ENCODE data around the gene HCAR2.
"Not testable (repeated sequence)": the region's sequence is repeated elsewhere in the genome, so short reads cannot be mapped to it uniquely, and the experiment has no call there.

HCAR2 gene

DNA sequence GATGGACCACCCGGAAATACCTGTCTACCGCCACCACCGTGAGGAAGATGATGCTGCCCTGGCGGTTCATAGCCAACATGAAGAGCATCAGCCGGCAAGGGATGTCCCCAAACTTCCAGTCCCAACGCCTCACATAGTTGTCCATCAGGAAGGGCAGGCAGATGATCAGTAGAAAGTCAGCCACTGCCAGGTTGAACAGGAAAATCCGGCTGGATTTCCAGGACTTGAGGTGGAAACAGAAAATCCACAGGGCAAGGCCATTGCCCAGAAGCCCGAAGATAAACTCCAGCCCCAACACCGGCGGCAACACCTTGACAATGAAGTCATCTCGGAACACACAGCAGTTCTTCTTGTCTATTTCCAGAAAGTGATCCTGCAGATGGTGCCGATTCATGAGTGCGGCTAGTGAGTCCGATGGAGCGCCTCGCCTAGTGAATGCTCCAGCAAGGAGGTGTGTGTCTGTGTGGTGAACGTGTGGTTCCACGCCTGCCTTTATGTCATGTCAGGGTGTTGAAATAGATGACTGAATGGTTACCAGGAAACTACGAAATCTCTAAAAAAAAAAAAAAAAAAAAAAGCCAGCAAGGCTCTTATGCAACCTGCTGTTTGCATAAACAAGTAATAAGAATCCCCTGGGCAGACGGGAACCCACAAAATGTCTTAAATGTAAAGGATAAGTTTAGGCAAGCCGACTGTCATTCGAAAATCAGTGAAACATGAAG lies at the start of gene HCAR2:
Gene HCAR2 (minus strand): TSS at position 468 of the 722 bp plus-strand sequence. CDS start 74 bp downstream, at position 394.
- DNase-seq, H3K9me3 Mint-ChIP-seq, H3K4me3 Mint-ChIP-seq, ATAC-seq, H3K4me1 Mint-ChIP-seq, H3K27me3 Mint-ChIP-seq: not testable (repeated sequence)
- peak within 1 kb of the TSS in 1 of 2 donors; percentile 14 for H3K27ac Mint-ChIP-seq

DNA sequence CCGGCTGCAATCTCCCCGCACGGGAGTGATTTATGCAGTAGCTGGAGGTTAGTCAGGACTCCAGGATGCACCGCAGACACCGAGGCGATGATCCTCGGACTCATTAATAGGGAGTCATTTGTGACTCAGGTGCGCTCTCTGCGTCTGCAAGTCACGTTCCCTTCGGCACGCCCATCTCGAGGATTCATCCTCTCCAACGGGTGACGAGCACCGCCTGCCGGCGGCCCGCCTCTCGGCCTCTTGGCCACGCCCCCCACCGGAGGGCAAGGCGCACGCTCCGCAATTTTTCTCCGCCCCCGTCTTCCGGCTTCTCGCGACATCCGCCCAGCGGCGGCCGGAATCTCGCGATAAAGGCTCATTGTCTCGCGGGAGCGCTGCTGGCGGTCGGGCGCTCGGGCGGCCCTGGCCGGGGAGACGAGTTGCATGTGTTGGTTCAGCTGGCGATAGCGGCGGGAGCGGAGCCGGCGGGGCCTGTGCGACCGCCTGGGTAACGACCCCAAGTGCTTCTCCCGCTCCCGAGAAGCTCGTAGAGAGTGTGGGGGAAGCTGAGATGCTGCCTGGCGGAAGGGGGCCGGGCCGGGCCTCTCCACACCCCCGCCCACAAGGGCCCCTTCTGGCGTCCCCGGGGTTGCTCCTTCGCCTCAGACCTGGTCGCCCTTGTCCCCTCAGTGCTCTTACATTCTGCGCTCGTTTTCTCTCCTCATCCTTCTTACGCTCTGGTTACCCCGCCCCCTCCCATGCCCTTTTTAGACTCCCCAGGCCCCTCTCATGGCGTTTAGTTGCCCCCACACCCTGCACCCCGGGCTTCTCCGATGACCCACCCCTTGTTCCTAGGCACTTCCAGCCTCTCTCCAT lies 49.5 kb upstream of the HCAR2 start, which contains the start of gene DENR:
Gene DENR (plus strand): TSS at position 361 of the 855 bp plus-strand sequence. CDS start 878 bp downstream, outside the sequence.
- Mint-ChIP-seq H3K4me1 (peaks cover 56% of the 10 kb centered on the region), H3K9me3 (no peaks in the 10 kb centered on the region), H3K4me3 (peak within 1 kb of the TSS; percentile 96 to 99), H3K27ac (peak within 1 kb of the TSS; percentile 99), H3K27me3 (no peaks in the 10 kb centered on the region)
- peak; percentile 100 for DNase-seq
- ATAC-seq, result peak; percentile 95

- DNase-seq, result not testable (repeated sequence)
- H3K27ac Mint-ChIP-seq, result peak overlapping the region in 1 of 2 donors; percentile 3
Observed at GRCh38 chr12:122750781-122751515, 47.8 kb upstream of the HCAR2 start.

DNA sequence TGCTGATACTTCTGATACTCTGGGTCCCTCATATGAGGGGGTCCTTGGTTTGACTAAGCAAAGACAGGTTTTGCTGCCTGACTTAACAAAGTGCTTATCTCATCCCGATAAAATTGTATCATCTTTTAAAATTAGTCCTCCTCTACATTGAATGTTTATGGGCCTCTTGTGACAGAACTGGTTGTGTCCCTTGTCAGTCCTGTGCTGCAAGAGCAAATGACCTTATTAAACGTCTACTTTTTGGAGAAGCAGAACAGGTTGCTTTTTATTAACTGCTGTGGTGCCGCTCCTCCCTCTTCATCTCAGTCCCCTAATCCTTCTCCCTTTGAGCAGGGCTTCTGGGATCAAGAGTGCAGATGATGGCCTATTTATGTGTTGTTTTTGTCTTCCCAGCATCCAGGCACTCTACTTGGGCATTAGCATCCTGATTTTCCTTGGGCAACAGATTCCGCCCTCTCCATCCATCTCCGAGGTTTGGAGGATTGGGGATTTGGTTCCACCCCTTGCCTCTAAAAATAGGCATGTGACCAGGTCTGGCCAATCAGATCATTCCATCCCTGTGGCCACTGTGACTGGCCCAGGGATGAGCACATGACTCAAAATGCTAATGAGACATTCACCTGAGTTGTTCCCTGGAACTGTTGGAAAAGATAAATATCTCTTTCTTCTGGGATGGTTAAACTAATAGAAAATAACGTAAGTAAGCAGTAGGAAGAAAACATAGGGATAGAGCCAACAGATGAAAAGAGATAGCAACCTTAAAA lies 46.6 kb upstream of the HCAR2 start:
- H3K27me3 Mint-ChIP-seq, result no peaks in the 10 kb centered on the region
- DNase-seq (no peak), ATAC-seq (no peak)
- no peak overlapping the region for H3K4me3 Mint-ChIP-seq
- peaks cover 31% of the 10 kb centered on the region for H3K4me1 Mint-ChIP-seq
- peak overlapping the region in 1 of 2 donors; percentile 57 for H3K27ac Mint-ChIP-seq
- H3K9me3 Mint-ChIP-seq, result no peaks in the 10 kb centered on the region

More at GRCh38 chr12:122750781-122751515, 47.8 kb upstream of the HCAR2 start:
- Mint-ChIP-seq H3K4me1 (peaks cover 39% of the 10 kb centered on the region), H3K4me3 (peak overlapping the region in 1 of 2 donors; percentile 96)
- H3K27me3 Mint-ChIP-seq, ATAC-seq, H3K9me3 Mint-ChIP-seq: not testable (repeated sequence)

GRCh38 chr12:122747224-122748135 lies 44.3 kb upstream of the HCAR2 start:
- no peaks in the 10 kb centered on the region for H3K9me3 Mint-ChIP-seq
- no peaks in the 10 kb centered on the region for H3K27me3 Mint-ChIP-seq
- ATAC-seq (no peak), DNase-seq (no peak)
- H3K4me3 Mint-ChIP-seq, result no peak overlapping the region
- H3K27ac Mint-ChIP-seq, result peak overlapping the region in 1 of 2 donors; percentile 9
- peaks cover 14% of the 10 kb centered on the region for H3K4me1 Mint-ChIP-seq

DNA sequence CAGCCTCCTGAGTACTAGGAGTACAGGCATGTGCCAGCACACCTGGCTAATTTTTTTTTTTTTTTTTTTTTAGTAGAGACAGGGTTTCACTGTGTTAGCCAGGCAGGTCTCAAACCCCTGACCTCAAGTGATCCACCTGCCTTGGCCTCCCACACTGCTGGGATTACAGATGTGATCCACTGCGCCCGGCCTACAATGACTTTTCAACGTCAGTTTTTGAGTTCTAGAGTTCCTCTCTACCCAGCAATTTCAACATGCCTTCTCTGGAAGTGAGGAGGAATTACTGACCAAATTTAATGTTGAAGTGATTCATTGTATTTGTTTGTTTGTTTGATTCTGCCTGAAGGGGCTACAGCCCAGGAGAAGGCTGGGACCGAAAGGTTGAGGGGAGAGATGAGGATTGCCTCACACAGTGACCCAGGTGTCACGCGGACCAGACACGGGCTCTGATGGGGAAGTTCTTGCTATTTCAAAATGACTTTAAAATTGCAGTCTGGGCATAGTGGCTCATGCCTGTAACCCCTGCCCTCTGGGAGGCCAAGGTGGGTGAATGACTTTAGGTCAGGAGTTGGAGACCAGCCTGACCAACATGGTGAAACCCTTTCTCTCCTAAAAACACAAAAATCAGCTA lies 40.9 kb upstream of the HCAR2 start:
- H3K27me3 Mint-ChIP-seq, result no peaks in the 10 kb centered on the region
- DNase-seq (no peak), ATAC-seq (no peak)
- H3K27ac Mint-ChIP-seq, result no peak overlapping the region
- H3K4me1 Mint-ChIP-seq, result no peaks in the 10 kb centered on the region
- no peaks in the 10 kb centered on the region for H3K9me3 Mint-ChIP-seq
- no peak overlapping the region for H3K4me3 Mint-ChIP-seq

GRCh38 chr12:122740351-122740750 lies 37.2 kb upstream of the HCAR2 start:
- ATAC-seq (no peak), DNase-seq (no peak)
- Mint-ChIP-seq H3K27ac (no peak overlapping the region), H3K4me3 (no peak overlapping the region), H3K4me1 (peaks cover 12% of the 10 kb centered on the region), H3K9me3 (peaks cover 0 to 4% of the 10 kb centered on the region in 2 donors), H3K27me3 (no peaks in the 10 kb centered on the region)

- DNase-seq (no peak), ATAC-seq (no peak)
- peaks cover 0 to 4% of the 10 kb centered on the region in 2 donors for H3K9me3 Mint-ChIP-seq
- H3K4me3 Mint-ChIP-seq, result no peak overlapping the region
- H3K27ac Mint-ChIP-seq, result peak overlapping the region in 1 of 2 donors; percentile 14
- H3K27me3 Mint-ChIP-seq, result no peaks in the 10 kb centered on the region
- H3K4me1 Mint-ChIP-seq, result peaks cover 21% of the 10 kb centered on the region
Observed at GRCh38 chr12:122738571-122738970, 35.4 kb upstream of the HCAR2 start.

- no peak for ATAC-seq
- Mint-ChIP-seq H3K4me3 (peak overlapping the region; percentile 22 to 38), H3K4me1 (peaks cover 70% of the 10 kb centered on the region), H3K27me3 (no peaks in the 10 kb centered on the region), H3K27ac (peak overlapping the region; percentile 83 to 96), H3K9me3 (peaks cover 0 to 10% of the 10 kb centered on the region in 2 donors)
- no peak for DNase-seq
Observed at GRCh38 chr12:122732611-122733010, 29.5 kb upstream of the HCAR2 start.

GRCh38 chr12:122732170-122732569 lies 29.0 kb upstream of the HCAR2 start:
- Mint-ChIP-seq H3K4me1 (peaks cover 72% of the 10 kb centered on the region), H3K27me3 (no peaks in the 10 kb centered on the region), H3K9me3 (peaks cover 0 to 10% of the 10 kb centered on the region in 2 donors), H3K27ac (peak overlapping the region; percentile 11 to 44), H3K4me3 (peak overlapping the region; percentile 14 to 20)
- DNase-seq, result no peak
- ATAC-seq, result no peak

GRCh38 chr12:122730215-122731014 lies 27.3 kb upstream of the HCAR2 start, which contains the start of gene HCAR1:
TSS of gene HCAR1 (minus strand) at chr12:122730844. CDS start at chr12:122730339, 505 bp downstream.
- Mint-ChIP-seq H3K9me3 (peaks cover 0 to 7% of the 10 kb centered on the region in 2 donors), H3K4me3 (peak within 1 kb of the TSS; percentile 24 to 67), H3K27me3 (no peaks in the 10 kb centered on the region), H3K4me1 (peaks cover 85% of the 10 kb centered on the region), H3K27ac (peak within 1 kb of the TSS in 1 of 2 donors; percentile 69)
- ATAC-seq (peak; percentile 92), DNase-seq (peak; percentile 55 to 73)

GRCh38 chr12:122729583-122730214 lies 26.5 kb upstream of the HCAR2 start:
- H3K4me1 Mint-ChIP-seq, result peaks cover 92% of the 10 kb centered on the region
- H3K4me3 Mint-ChIP-seq, result peak overlapping the region; percentile 27 to 67
- no peak for ATAC-seq
- peaks cover 0 to 7% of the 10 kb centered on the region in 2 donors for H3K9me3 Mint-ChIP-seq
- H3K27me3 Mint-ChIP-seq, result no peaks in the 10 kb centered on the region
- no peak for DNase-seq
- no peak overlapping the region for H3K27ac Mint-ChIP-seq

Measured in stimulated activated naive CD8-positive, alpha-beta T cell treated with anti-CD3 and anti-CD28 coated beads, Interleukin-15, amount 100 ng/mL, for 72 hours (primary cell).